BE2C (cell line): Measurements from ENCODE around the gene SCRG1.

ENCODE experiments used
- DNase-seq: peaks from one replicate; pipeline ENCODE4 v3.0.0-alpha.2; 2020
- H3K27me3 ChIP-seq: fragments of 250-450 bp; sonication (Bioruptor Pico); 2 replicates; pipeline ENCODE4 v1.5.1; 2020; ENCODE audit warnings: mild to moderate bottlenecking
- H3K36me3 ChIP-seq: fragments of 250-450 bp; sonication (Bioruptor Pico); 2 replicates; pipeline ENCODE4 v1.5.1; 2020; ENCODE audit warnings: mild to moderate bottlenecking
- H3K4me1 ChIP-seq: fragments of 250-450 bp; sonication (Bioruptor Pico); 2 replicates; pipeline ENCODE4 v1.5.1; 2020
- H3K4me3 ChIP-seq: 2 replicates; pipeline ENCODE4 v1.5.1; 2011; ENCODE audit warnings: low read depth, low read length
- H3K9me3 ChIP-seq: fragments of 250-450 bp; sonication (Bioruptor Pico); 2 replicates; pipeline ENCODE4 v1.5.1; 2020
- TF ChIP-seq, protein P1 (sequence below): IDR thresholded peaks from 2 replicates; pipeline ENCODE4 v1.5.1; 2012; ENCODE audit warnings: mild to moderate bottlenecking, low read depth, low read length

The SCRG1 gene

DNA sequence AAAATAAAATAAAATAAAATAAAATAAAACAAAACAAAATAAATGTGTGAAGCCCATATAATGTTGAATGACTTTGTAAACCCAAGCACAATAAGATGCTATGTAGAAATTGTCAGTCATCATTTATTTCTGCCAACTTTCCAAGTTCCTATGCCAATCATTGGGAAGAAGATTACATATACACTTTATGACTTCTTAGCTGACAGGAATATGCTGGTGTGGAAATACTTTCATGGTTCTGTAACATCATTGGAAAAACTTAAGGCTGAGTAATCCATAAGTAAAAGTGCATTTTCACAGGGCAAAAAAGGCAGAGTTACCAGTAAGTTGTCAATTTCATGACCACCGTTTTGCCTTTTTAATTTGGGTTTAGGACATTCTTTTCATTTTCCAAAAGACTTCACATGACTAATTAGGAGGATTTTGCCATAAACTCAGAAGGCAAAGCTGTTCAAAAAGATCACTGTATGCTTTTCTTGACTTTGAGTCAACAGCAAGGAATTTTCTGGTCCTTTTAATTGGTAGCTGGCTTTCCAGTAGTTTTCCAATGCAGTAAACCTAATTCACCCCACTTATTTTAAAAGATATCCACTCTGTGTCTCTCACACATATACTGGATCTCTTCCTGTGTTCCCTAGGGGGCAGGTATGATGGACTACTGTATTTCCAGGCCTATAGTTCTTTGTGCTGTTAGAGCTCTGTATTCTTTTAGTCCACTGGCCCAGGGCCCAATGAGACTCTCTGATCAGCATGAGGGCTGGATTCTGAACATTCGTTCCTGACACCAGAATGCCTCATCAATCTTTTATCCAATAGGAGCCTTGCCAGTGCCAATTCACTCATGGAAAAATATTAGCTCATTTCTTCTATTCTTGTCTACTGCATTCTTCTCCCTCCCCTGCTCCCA, 26.2 kb upstream of the SCRG1 start:
- Histone ChIP-seq H3K27me3 (no peaks in the 10 kb centered on the region), H3K9me3 (no peaks in the 10 kb centered on the region), H3K36me3 (no peaks in the 10 kb centered on the region), H3K4me3 (no peak overlapping the region), H3K4me1 (no peaks in the 10 kb centered on the region; the same call in 1 of the 2 replicates)
- no peak for DNase-seq
- TF ChIP-seq, protein P1, sequence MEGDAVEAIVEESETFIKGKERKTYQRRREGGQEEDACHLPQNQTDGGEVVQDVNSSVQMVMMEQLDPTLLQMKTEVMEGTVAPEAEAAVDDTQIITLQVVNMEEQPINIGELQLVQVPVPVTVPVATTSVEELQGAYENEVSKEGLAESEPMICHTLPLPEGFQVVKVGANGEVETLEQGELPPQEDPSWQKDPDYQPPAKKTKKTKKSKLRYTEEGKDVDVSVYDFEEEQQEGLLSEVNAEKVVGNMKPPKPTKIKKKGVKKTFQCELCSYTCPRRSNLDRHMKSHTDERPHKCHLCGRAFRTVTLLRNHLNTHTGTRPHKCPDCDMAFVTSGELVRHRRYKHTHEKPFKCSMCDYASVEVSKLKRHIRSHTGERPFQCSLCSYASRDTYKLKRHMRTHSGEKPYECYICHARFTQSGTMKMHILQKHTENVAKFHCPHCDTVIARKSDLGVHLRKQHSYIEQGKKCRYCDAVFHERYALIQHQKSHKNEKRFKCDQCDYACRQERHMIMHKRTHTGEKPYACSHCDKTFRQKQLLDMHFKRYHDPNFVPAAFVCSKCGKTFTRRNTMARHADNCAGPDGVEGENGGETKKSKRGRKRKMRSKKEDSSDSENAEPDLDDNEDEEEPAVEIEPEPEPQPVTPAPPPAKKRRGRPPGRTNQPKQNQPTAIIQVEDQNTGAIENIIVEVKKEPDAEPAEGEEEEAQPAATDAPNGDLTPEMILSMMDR: no peak

DNA sequence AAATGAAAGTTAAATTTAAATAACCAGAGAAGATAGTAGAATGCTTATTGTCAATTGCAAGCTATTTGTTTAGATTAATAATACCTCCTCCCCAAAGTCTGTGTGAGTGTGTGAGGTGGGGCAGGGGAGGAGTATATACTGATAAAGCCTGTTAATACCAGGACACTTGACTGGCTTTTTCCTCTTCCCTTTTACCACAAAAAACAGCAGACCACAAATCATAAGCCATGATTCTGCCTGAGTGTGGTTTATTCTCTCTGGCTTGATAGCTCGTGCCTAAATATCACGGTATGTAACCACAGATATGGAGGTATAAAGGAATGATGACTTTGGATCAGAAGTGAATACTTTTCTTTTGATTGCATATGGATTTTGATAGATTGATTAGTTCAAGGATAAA, 21.9 kb upstream of the SCRG1 start:
- TF ChIP-seq, protein P1: no peak
- no peaks in the 10 kb centered on the region for H3K36me3 ChIP-seq
- no peaks in the 10 kb centered on the region for H3K27me3 ChIP-seq
- no peak for DNase-seq
- H3K4me3 ChIP-seq: no peak overlapping the region
- H3K9me3 ChIP-seq: no peaks in the 10 kb centered on the region
- no peaks in the 10 kb centered on the region; the same call in 1 of the 2 replicates for H3K4me1 ChIP-seq

DNA sequence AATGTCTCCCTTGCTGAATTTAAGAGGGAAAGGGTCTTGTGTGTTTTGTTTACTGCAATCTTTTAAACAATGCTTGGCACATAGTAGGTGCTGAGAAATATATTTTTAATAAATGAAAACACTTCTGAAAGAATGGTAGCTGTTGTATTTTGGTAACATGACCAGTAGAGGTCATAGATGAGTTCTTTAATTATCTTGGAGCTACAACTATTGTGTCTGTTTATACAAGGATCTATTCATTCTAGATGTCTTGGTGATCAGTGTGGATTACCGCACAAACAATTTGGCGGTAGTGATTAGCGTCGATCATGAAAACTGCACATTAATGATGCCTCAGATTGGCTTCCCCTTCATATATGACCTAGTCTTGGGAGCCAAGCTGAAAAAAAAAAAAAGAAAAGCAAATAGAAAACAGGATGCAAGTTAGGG, 21.4 kb upstream of the SCRG1 start:
- H3K27me3 ChIP-seq: no peaks in the 10 kb centered on the region
- H3K9me3 ChIP-seq: no peaks in the 10 kb centered on the region
- H3K36me3 ChIP-seq: no peaks in the 10 kb centered on the region
- no peaks in the 10 kb centered on the region; the same call in 1 of the 2 replicates for H3K4me1 ChIP-seq
- DNase-seq: no peak
- no peak overlapping the region for H3K4me3 ChIP-seq
- TF ChIP-seq, protein P1: peak; percentile 58

DNA sequence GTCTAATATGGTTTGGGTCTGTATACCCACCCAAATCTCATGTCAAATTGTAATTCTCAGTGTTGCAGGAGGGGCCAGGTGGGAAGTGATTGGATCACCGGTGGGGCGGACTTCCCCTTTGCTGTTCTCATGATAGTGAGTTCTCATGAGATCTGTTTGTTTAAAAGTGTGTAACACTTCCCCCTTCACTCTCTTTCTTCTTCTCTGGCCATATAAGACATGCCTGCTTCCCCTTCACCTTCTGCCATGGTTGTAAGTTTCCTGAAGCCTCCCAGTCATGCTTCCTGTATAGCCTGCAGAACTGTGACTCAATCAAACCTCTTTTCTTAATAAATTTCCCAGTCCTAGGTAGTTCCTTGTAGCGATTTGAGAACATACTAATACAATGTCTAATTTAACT, 19.7 kb upstream of the SCRG1 start:
- no peaks in the 10 kb centered on the region for H3K36me3 ChIP-seq
- TF ChIP-seq, protein P1: no peak
- H3K9me3 ChIP-seq: no peaks in the 10 kb centered on the region
- no peak overlapping the region for H3K4me3 ChIP-seq
- no peaks in the 10 kb centered on the region for H3K27me3 ChIP-seq
- H3K4me1 ChIP-seq: no peaks in the 10 kb centered on the region; the same call in 1 of the 2 replicates
- DNase-seq: no peak

DNA sequence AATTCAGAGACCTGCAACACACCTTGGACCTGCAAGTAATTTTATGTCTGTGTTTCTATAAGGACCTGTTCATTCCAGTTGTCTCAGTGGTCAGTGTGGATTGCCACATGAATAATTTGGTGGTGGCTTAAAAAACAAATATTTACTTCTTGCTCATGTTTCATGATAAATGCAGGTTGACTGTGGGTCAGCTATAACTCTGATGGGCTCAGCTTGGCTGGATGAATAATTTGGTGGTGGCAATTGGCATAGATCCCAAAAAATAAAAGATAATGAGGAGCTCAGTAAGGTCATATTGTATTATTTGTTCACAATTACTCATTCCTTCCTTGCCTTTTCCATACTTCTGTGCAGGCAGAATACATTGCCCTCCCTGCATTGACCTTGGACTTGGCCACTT, 18.9 kb upstream of the SCRG1 start:
- Histone ChIP-seq H3K9me3 (no peaks in the 10 kb centered on the region), H3K27me3 (no peaks in the 10 kb centered on the region), H3K4me1 (no peaks in the 10 kb centered on the region; the same call in 1 of the 2 replicates), H3K36me3 (no peaks in the 10 kb centered on the region), H3K4me3 (no peak overlapping the region)
- TF ChIP-seq, protein P1: no peak
- no peak for DNase-seq
